H9 (cell line): ENCODE measurements around the gene PHOX2A. TPM values are rescaled to one million over a fixed set of nuclear protein-coding genes. Genes with fewer than 3 reads are reported as not detected.
A peak's percentile ranks its signal among the peaks of the same experiment; 100 is the strongest.

Experiments used
- DNase-seq: peaks from one replicate; pipeline ENCODE4 v3.0.0-alpha.2; 2017
- H2AFZ ChIP-seq: one replicate; pipeline ENCODE4 v1.6.1; 2013; ENCODE audit warnings: mild to moderate bottlenecking, low read length, control low read depth, moderate library complexity
- H2AK5ac ChIP-seq: 2 replicates; pipeline ENCODE4 v1.6.1; 2013; ENCODE audit warnings: low read length, control low read depth, mixed read lengths; ENCODE audit not compliant: insufficient read length
- H2BK120ac ChIP-seq: one replicate; pipeline ENCODE4 v1.6.1; 2013; ENCODE audit warnings: low read depth, mild to moderate bottlenecking, low read length, control low read depth, inconsistent platforms; ENCODE audit not compliant: poor library complexity, severe bottlenecking
- H2BK12ac ChIP-seq: 2 replicates; pipeline ENCODE4 v1.6.1; 2013; ENCODE audit warnings: low read length, control low read depth, mixed read lengths, low read depth; ENCODE audit not compliant: insufficient read length
- H2BK15ac ChIP-seq: 2 replicates; pipeline ENCODE4 v1.6.1; 2013; ENCODE audit warnings: low read depth, low read length, control low read depth
- H2BK20ac ChIP-seq: one replicate; pipeline ENCODE4 v1.6.1; 2013; ENCODE audit warnings: low read depth, mild to moderate bottlenecking, low read length, control low read depth, inconsistent platforms; ENCODE audit not compliant: poor library complexity, severe bottlenecking
- H2BK5ac ChIP-seq: 2 replicates; pipeline ENCODE4 v1.6.1; 2013; ENCODE audit warnings: low read length, control low read depth, mixed read lengths; ENCODE audit not compliant: insufficient read length
- H3K14ac ChIP-seq: 2 replicates; pipeline ENCODE4 v1.6.1; 2013; ENCODE audit warnings: low read length, control low read depth; ENCODE audit not compliant: insufficient read depth
- H3K18ac ChIP-seq: 2 replicates; pipeline ENCODE4 v1.6.1; 2013; ENCODE audit warnings: low read depth, mild to moderate bottlenecking, mixed read lengths, low read length, control low read depth; ENCODE audit not compliant: insufficient read length
- H3K23ac ChIP-seq: 2 replicates; pipeline ENCODE4 v1.6.1; 2013; ENCODE audit warnings: low read length, control low read depth, mixed read lengths, low read depth; ENCODE audit not compliant: insufficient read length
- H3K23me2 ChIP-seq: 2 replicates; pipeline ENCODE4 v1.6.1; 2013; ENCODE audit warnings: low read depth, mild to moderate bottlenecking, mixed read lengths, low read length, control low read depth; ENCODE audit not compliant: insufficient read length, poor library complexity, severe bottlenecking
- H3K27ac ChIP-seq: 2 replicates; pipeline ENCODE4 v1.5.1; 2013; ENCODE audit warnings: low read length, control low read depth, mixed read lengths, low read depth; ENCODE audit not compliant: insufficient read length
- H3K27me3 ChIP-seq: 2 replicates; pipeline ENCODE4 v1.6.1; 2013; ENCODE audit warnings: low read length, control low read depth, inconsistent platforms; ENCODE audit not compliant: insufficient read depth
- H3K4ac ChIP-seq: 2 replicates; pipeline ENCODE4 v1.6.1; 2013; ENCODE audit warnings: low read depth, mild to moderate bottlenecking, control low read depth, inconsistent platforms, low read length, moderate library complexity
- H3K4me1 ChIP-seq: 2 replicates; pipeline ENCODE4 v1.6.1; 2013; ENCODE audit warnings: low read length, control low read depth, inconsistent platforms; ENCODE audit not compliant: insufficient read depth
- H3K4me2 ChIP-seq: 2 replicates; pipeline ENCODE4 v1.6.1; 2013; ENCODE audit warnings: low read length, control low read depth, mixed read lengths; ENCODE audit not compliant: insufficient read length, insufficient read depth
- H3K56ac ChIP-seq: 2 replicates; pipeline ENCODE4 v1.6.1; 2013; ENCODE audit warnings: low read depth, mild to moderate bottlenecking, mixed read lengths, low read length, control low read depth; ENCODE audit not compliant: insufficient read length
- H3K79me1 ChIP-seq: 2 replicates; pipeline ENCODE4 v1.6.1; 2013; ENCODE audit warnings: low read depth, mild to moderate bottlenecking, moderate library complexity, low read length, control low read depth, inconsistent platforms; ENCODE audit not compliant: insufficient read depth, poor library complexity, severe bottlenecking
- H3K79me2 ChIP-seq: 2 replicates; pipeline ENCODE4 v1.6.1; 2013; ENCODE audit warnings: low read length, control low read depth, inconsistent platforms; ENCODE audit not compliant: insufficient read depth
- H3K9ac ChIP-seq: 2 replicates; pipeline ENCODE4 v1.6.1; 2013; ENCODE audit warnings: low read length, control low read depth, mixed read lengths; ENCODE audit not compliant: insufficient read length; ENCODE audit errors: extremely low read depth
- H3K9me3 ChIP-seq: one replicate; pipeline ENCODE4 v1.6.1; 2013; ENCODE audit warnings: low read depth, low read length, inconsistent platforms; ENCODE audit not compliant: control insufficient read depth
- H3T11ph ChIP-seq: one replicate; pipeline ENCODE4 v1.6.1; 2013; ENCODE audit warnings: mild to moderate bottlenecking, low read length, control low read depth, inconsistent platforms
- H4K20me1 ChIP-seq: one replicate; pipeline ENCODE4 v1.6.1; 2013; ENCODE audit not compliant: control insufficient read depth, insufficient read length, insufficient read depth
- H4K5ac ChIP-seq: 2 replicates; pipeline ENCODE4 v1.6.1; 2013; ENCODE audit warnings: low read depth, mild to moderate bottlenecking, mixed read lengths, low read length, control low read depth; ENCODE audit not compliant: insufficient read length
- H4K8ac ChIP-seq: replicated peaks from 2 replicates; pipeline ENCODE4 v1.6.1; 2013; ENCODE audit warnings: low read length, control low read depth, mixed read lengths, low read depth; ENCODE audit not compliant: insufficient read length
- H4K91ac ChIP-seq: 2 replicates; pipeline ENCODE4 v1.6.1; 2013; ENCODE audit warnings: low read depth, mild to moderate bottlenecking, moderate library complexity, mixed read lengths, low read length, control low read depth; ENCODE audit not compliant: insufficient read length
- H3K27ac Mint-ChIP-seq, 3 experiments: 2 replicates in 2 of 3; 3 replicates in 1 of 3; pipeline ENCODE4 v1.8.0; 2020 to 2021; ENCODE audit warnings: mixed read lengths in 3 of 3, mild to moderate bottlenecking in 1 of 3, moderate library complexity in 1 of 3
- H3K27me3 Mint-ChIP-seq: 2 replicates; pipeline ENCODE4 v1.8.0; 2021; ENCODE audit warnings: low read depth, mild to moderate bottlenecking, moderate library complexity, mixed read lengths
- H3K36me3 Mint-ChIP-seq, 3 experiments: 2 replicates in 2 of 3; 3 replicates in 1 of 3; pipeline ENCODE4 v1.8.0; 2020 to 2021; ENCODE audit warnings: low read depth in 3 of 3, mixed read lengths in 3 of 3; ENCODE audit not compliant: insufficient read depth in 1 of 3
- H3K4me1 Mint-ChIP-seq, 2 experiments: 2 replicates each; pipeline ENCODE4 v1.8.0; 2020; ENCODE audit warnings: mixed read lengths in 2 of 2
- H3K4me3 Mint-ChIP-seq, 2 experiments: 2 replicates in 1 of 2; 3 replicates in 1 of 2; pipeline ENCODE4 v1.8.0; 2020 to 2021; ENCODE audit warnings: mild to moderate bottlenecking in 2 of 2, mixed read lengths in 2 of 2, moderate library complexity in 1 of 2
- H3K9me3 Mint-ChIP-seq, 2 experiments: 2 replicates in 1 of 2; 3 replicates in 1 of 2; pipeline ENCODE4 v1.8.0; 2020; ENCODE audit warnings: mild to moderate bottlenecking in 2 of 2, mixed read lengths in 2 of 2, moderate library complexity in 1 of 2
- WGBS: extraction: QIAGEN DNeasy Blood & Tissue Kit; methylation state at CpG from one replicate; pipeline ENCODE4 v1.1.7; 2013; ENCODE audit warnings: missing lambda C conversion rate, low lambda C conversion rate, mixed read lengths; ENCODE audit not compliant: insufficient read length; ENCODE audit errors: extremely low coverage; 5-methylcytosine and 5-hydroxymethylcytosine counted together
- total RNA-seq: library from RNA; stranded (reverse); gene quantifications from 2 replicates; pipeline ENCODE4 v1.2.1, GENCODE V29; 2021
- TF ChIP-seq, protein P1 (sequence below): fragments of 200-600 bp; sonication (generic); conservative IDR thresholded peaks from 3 replicates; pipeline ENCODE4 v1.8.0; 2021; ENCODE audit warnings: antibody characterized with exemption, mild to moderate bottlenecking

PHOX2A gene
- total RNA-seq, 1 experiment from 2014 or later: 1.4 TPM

- H2BK20ac ChIP-seq: no peak overlapping the region
- Mint-ChIP-seq H3K27me3 (peaks cover 27% of the 10 kb centered on the region), H3K9me3 (peaks cover 0 to 6% of the 10 kb centered on the region in 2 experiments; a peak in 3 of 5 replicates), H3K4me1 (peaks cover 21 to 36% of the 10 kb centered on the region in 2 experiments), H3K4me3 (no peak overlapping the region), H3K36me3 (peaks cover 20 to 58% (median 40%) of the 10 kb centered on the region in 3 experiments), H3K27ac (peak overlapping the region; percentile 31 to 87 (median 77); a peak in 5 of 7 replicates)
- peaks cover 18% of the 10 kb centered on the region for H3K23me2 ChIP-seq
- no peak overlapping the region for H4K8ac ChIP-seq
- no peak overlapping the region for H2AK5ac ChIP-seq
- no peak overlapping the region for H2BK120ac ChIP-seq
- H3K79me2 ChIP-seq: no peaks in the 10 kb centered on the region
- no peak overlapping the region for H2BK5ac ChIP-seq
- H3K9me3 ChIP-seq: no peaks in the 10 kb centered on the region
- no CpG with 5 or more reads among the region's 22 CpGs for WGBS
- peaks cover 5% of the 10 kb centered on the region; the same call in 1 of the 2 replicates for H3K4me1 ChIP-seq
- no peak overlapping the region for H3K14ac ChIP-seq
- no peak overlapping the region for H2BK12ac ChIP-seq
- peaks cover 32% of the 10 kb centered on the region for H3K27me3 ChIP-seq
- H3K56ac ChIP-seq: no peak overlapping the region
- TF ChIP-seq, protein P1, sequence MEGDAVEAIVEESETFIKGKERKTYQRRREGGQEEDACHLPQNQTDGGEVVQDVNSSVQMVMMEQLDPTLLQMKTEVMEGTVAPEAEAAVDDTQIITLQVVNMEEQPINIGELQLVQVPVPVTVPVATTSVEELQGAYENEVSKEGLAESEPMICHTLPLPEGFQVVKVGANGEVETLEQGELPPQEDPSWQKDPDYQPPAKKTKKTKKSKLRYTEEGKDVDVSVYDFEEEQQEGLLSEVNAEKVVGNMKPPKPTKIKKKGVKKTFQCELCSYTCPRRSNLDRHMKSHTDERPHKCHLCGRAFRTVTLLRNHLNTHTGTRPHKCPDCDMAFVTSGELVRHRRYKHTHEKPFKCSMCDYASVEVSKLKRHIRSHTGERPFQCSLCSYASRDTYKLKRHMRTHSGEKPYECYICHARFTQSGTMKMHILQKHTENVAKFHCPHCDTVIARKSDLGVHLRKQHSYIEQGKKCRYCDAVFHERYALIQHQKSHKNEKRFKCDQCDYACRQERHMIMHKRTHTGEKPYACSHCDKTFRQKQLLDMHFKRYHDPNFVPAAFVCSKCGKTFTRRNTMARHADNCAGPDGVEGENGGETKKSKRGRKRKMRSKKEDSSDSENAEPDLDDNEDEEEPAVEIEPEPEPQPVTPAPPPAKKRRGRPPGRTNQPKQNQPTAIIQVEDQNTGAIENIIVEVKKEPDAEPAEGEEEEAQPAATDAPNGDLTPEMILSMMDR: 0 out of 3 replicates have a peak, but pooled peaks have one; percentile 15
- no peak overlapping the region for H3K27ac ChIP-seq
- H3K4ac ChIP-seq: no peak overlapping the region
- H3K79me1 ChIP-seq: no peaks in the 10 kb centered on the region
- H4K91ac ChIP-seq: no peak overlapping the region
- peak; percentile 36 for DNase-seq
- H3K9ac ChIP-seq: no peak overlapping the region
- H4K5ac ChIP-seq: no peak overlapping the region
- peaks cover 2% of the 10 kb centered on the region for H4K20me1 ChIP-seq
- no peak overlapping the region for H3K23ac ChIP-seq
- H3K18ac ChIP-seq: no peak overlapping the region
- H2AFZ ChIP-seq: no peak overlapping the region
- H3T11ph ChIP-seq: no peak overlapping the region
- no peak overlapping the region for H3K4me2 ChIP-seq
- H2BK15ac ChIP-seq: no peak overlapping the region; the same call in 1 of the 2 replicates
Observed at GRCh38 chr11:72237112-72237931, 6.7 kb downstream of the PHOX2A start.
